ENCODE results near the gene LIN52.

DNA sequence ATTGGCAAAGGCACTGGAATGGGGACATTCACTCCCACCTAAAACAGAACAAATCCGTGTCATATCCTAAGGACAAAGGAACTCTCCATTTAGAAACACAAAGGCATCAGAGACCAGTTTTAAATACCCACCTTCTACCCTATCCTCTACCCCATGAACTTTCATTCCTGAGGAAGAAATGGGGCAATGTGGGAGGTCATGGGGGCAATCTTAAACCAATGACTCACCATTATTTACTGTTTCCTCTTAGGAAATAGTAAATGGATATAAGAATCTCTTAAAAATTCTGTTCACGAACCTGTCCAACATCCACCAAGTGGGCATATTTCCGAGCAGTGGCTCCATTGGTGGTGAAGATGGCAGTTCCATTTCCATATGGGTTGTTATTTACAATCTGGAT is 19.9 kb upstream of the LIN52 start:
- TF ChIP-seq E2F4 (CRISPR knock-in tag; IDR thresholded peaks at IDR 0.05; ENCODE audit: borderline replicate concordance, low read depth), result no peak
- TF ChIP-seq CBFB (CRISPR knock-in tag; IDR thresholded peaks at IDR 0.05; ENCODE audit: low read depth), result no peak
- TF ChIP-seq, protein P1, sequence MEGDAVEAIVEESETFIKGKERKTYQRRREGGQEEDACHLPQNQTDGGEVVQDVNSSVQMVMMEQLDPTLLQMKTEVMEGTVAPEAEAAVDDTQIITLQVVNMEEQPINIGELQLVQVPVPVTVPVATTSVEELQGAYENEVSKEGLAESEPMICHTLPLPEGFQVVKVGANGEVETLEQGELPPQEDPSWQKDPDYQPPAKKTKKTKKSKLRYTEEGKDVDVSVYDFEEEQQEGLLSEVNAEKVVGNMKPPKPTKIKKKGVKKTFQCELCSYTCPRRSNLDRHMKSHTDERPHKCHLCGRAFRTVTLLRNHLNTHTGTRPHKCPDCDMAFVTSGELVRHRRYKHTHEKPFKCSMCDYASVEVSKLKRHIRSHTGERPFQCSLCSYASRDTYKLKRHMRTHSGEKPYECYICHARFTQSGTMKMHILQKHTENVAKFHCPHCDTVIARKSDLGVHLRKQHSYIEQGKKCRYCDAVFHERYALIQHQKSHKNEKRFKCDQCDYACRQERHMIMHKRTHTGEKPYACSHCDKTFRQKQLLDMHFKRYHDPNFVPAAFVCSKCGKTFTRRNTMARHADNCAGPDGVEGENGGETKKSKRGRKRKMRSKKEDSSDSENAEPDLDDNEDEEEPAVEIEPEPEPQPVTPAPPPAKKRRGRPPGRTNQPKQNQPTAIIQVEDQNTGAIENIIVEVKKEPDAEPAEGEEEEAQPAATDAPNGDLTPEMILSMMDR (IDR thresholded peaks at IDR 0.05), result no peak
- TF ChIP-seq SMAD4 (CRISPR knock-in tag; IDR thresholded peaks at IDR 0.05), result no peak
- no peak for TF ChIP-seq ZNF317 (CRISPR knock-in tag; IDR thresholded peaks at IDR 0.05; ENCODE audit: borderline replicate concordance, low read depth)
- TF ChIP-seq FOXP4 (CRISPR knock-in tag; IDR thresholded peaks at IDR 0.05), result no peak
- TF ChIP-seq USF1 (CRISPR knock-in tag; IDR thresholded peaks at IDR 0.05), result no peak
